Left forelimb (tissue), 1 donor: Measurements from ENCODE around the gene IGIP.

Source experiments
- DNase-seq: peaks from one replicate; pipeline ENCODE4 v3.0.0-alpha.2; 2018; ENCODE audit warnings: low spot score

The IGIP gene

GRCh38 chr5:140125637-140126036 is at the start of gene IGIP:
Gene IGIP (plus strand): TSS chr5:140125937. CDS start chr5:140128477, 2,540 bp downstream.
- DNase-seq: no peak

GRCh38 chr5:140076142-140076541 is 49.6 kb upstream of the IGIP start:
- DNase-seq: no peak

GRCh38 chr5:140076788-140077187 is 48.9 kb upstream of the IGIP start:
- no peak for DNase-seq

GRCh38 chr5:140083120-140083519 is 42.6 kb upstream of the IGIP start:
- DNase-seq: no peak

- DNase-seq: no peak
Observed at GRCh38 chr5:140083650-140084049, 42.1 kb upstream of the IGIP start.

- no peak for DNase-seq
Observed at GRCh38 chr5:140084541-140084940, 41.2 kb upstream of the IGIP start.

GRCh38 chr5:140090251-140090650 is 35.5 kb upstream of the IGIP start:
- DNase-seq: no peak

- DNase-seq: no peak
Observed at GRCh38 chr5:140093179-140093578, 32.6 kb upstream of the IGIP start.

- DNase-seq: no peak
Observed at GRCh38 chr5:140093866-140094265, 31.9 kb upstream of the IGIP start.

- DNase-seq: no peak
Observed at GRCh38 chr5:140094889-140095288, 30.8 kb upstream of the IGIP start.

- DNase-seq: no peak
Observed at GRCh38 chr5:140101179-140101578, 24.6 kb upstream of the IGIP start.

- no peak for DNase-seq
Observed at GRCh38 chr5:140103154-140103553, 22.6 kb upstream of the IGIP start.

- no peak for DNase-seq
Observed at GRCh38 chr5:140104100-140104499, 21.6 kb upstream of the IGIP start.

GRCh38 chr5:140106101-140106500 is 19.6 kb upstream of the IGIP start:
- no peak for DNase-seq

GRCh38 chr5:140106805-140107311 is 18.9 kb upstream of the IGIP start:
- DNase-seq: no peak

- peak; percentile 95 for DNase-seq
Observed at GRCh38 chr5:140107312-140108092, 18.2 kb upstream of the IGIP start.

- DNase-seq: no peak
Observed at GRCh38 chr5:140108093-140109017, 17.4 kb upstream of the IGIP start.

- no peak for DNase-seq
Observed at GRCh38 chr5:140109018-140109758, 16.5 kb upstream of the IGIP start.

GRCh38 chr5:140109759-140110645 is 15.7 kb upstream of the IGIP start:
- DNase-seq: no peak

- no peak for DNase-seq
Observed at GRCh38 chr5:140110646-140110957, 15.1 kb upstream of the IGIP start.
